Transverse colon (tissue), 4 donors: ENCODE measurements around the gene EXT2. TPM values are rescaled to one million over a fixed set of nuclear protein-coding genes. Genes with fewer than 3 reads are reported as not detected.

Experiments
- DNase-seq: peaks from one replicate; pipeline ENCODE4 v3.0.0-alpha.2; 2019
- H3K27ac ChIP-seq, 4 donors: fragments of 200-600 bp; sonication (generic); 2 replicates each; pipeline ENCODE4 v1.5.1; 2016 to 2018; ENCODE audit warnings: inconsistent platforms in 4 of 4
- H3K27me3 ChIP-seq: fragments of 200-600 bp; sonication (generic); 2 replicates; pipeline ENCODE4 v1.5.1; 2017; ENCODE audit warnings: inconsistent platforms
- H3K36me3 ChIP-seq, 4 donors: fragments of 200-600 bp; sonication (generic); 2 replicates each; pipeline ENCODE4 v1.5.1; 2017 to 2019; ENCODE audit warnings: inconsistent platforms in 4 of 4
- H3K4me1 ChIP-seq, 4 donors: fragments of 200-600 bp; sonication (generic); 2 replicates each; pipeline ENCODE4 v1.5.1; 2017 to 2020; ENCODE audit warnings: inconsistent platforms in 4 of 4
- H3K4me3 ChIP-seq, 4 donors: fragments of 200-600 bp; sonication (generic); 1 replicate in 1 of 4; 2 replicates in 3 of 4; pipeline versions ENCODE4 v1.5.1 to v1.6.1; 2017 to 2019; ENCODE audit warnings: inconsistent platforms in 4 of 4
- H3K9me3 ChIP-seq, 2 donors: fragments of 200-600 bp; sonication (generic); 2 replicates each; pipeline ENCODE4 v1.5.1; 2017 to 2019; ENCODE audit warnings: inconsistent platforms in 2 of 2
- EP300 ChIP-seq: sonication (generic); formaldehyde crosslinking; IDR thresholded peaks from one replicate; pipeline ENCODE4 v1.6.1; 2017; ENCODE audit warnings: antibody characterized with exemption, low read depth
- POLR2A ChIP-seq: fragments of 450-650 bp; IDR thresholded peaks from one replicate; pipeline ENCODE4 v1.6.1; 2016; ENCODE audit warnings: antibody characterized with exemption, mild to moderate bottlenecking, moderate library complexity
- POLR2AphosphoS5 ChIP-seq, 3 donors: sonication (generic); formaldehyde crosslinking; IDR thresholded peaks; one replicate each; pipeline ENCODE4 v1.6.1; 2016; ENCODE audit warnings: antibody characterized with exemption in 3 of 3
- WGBS, 2 donors: methylation state at CpG; one replicate each; pipeline ENCODE4 v1.1.5; 2018; ENCODE audit warnings: low coverage in 1 of 2; 5-methylcytosine and 5-hydroxymethylcytosine counted together
- in situ Hi-C, 4 donors: fragments of 200-750 bp; cut with MboI; loops; one replicate each; pipeline versions ENCODE4 v1.15.0 to v1.15.1; 2017; ENCODE audit warnings: low sequenced_read_pairs in 3 of 4, low pct_ligation_motif_present in 1 of 4, low pct_unique_long_range_greater_than_20kb in 1 of 4
- intact Hi-C: fragments of 100-400 bp; cut with DNase I; formaldehyde crosslinking; loops from one replicate; pipeline ENCODE4 v1.15.1; 2023; ENCODE audit warnings: low total_unique reads
- total RNA-seq, 4 donors: library from RNA; depleted of rRNA; stranded (reverse); fragments of >200 nt; gene quantifications; one replicate each; pipeline ENCODE4 v1.1.0, GENCODE V29; 2016
- TF ChIP-seq, protein P1 (sequence below), 5 experiments: fragments of 200-600 bp in 3 of 5; fragments of 450-650 bp in 2 of 5; sonication (generic) in 3 of 5; IDR thresholded peaks; 1 replicate in 2 of 5; 2 replicates in 3 of 5; pipeline ENCODE4 v1.5.1; 2016 to 2017; ENCODE audit warnings: antibody characterized with exemption in 5 of 5, inconsistent platforms in 3 of 5, mild to moderate bottlenecking in 2 of 5, moderate library complexity in 1 of 5

EXT2 gene
- total RNA-seq, 4 donors from 2014 or later: 32.2 to 82.9 (median 59.6) TPM

DNA sequence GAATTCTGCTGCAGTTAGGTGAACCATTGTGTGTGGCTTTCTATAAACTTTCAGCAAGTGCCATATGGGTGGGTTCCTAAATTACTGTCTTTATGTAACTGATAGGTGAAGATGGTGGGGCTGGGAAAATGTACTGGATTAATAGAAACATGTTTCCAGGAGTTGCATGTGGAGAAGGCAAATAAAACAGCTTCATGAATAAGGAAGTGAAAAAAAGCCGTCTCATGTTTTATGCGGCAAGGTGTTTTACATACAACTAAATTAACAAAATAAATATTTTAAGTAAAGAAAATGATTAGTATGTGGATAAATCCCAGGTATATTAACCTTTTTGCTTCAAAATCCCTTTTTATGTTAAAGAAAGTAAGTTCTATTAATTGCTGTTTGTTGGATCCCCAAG, 67.2 kb downstream of the EXT2 start:
- H3K4me1 ChIP-seq: peaks cover 0 to 14% (median 0%) of the 10 kb centered on the region in 4 donors
- H3K27me3 ChIP-seq: no peaks in the 10 kb centered on the region
- H3K9me3 ChIP-seq: no peaks in the 10 kb centered on the region
- H3K27ac ChIP-seq: no peak overlapping the region
- TF ChIP-seq, protein P1, sequence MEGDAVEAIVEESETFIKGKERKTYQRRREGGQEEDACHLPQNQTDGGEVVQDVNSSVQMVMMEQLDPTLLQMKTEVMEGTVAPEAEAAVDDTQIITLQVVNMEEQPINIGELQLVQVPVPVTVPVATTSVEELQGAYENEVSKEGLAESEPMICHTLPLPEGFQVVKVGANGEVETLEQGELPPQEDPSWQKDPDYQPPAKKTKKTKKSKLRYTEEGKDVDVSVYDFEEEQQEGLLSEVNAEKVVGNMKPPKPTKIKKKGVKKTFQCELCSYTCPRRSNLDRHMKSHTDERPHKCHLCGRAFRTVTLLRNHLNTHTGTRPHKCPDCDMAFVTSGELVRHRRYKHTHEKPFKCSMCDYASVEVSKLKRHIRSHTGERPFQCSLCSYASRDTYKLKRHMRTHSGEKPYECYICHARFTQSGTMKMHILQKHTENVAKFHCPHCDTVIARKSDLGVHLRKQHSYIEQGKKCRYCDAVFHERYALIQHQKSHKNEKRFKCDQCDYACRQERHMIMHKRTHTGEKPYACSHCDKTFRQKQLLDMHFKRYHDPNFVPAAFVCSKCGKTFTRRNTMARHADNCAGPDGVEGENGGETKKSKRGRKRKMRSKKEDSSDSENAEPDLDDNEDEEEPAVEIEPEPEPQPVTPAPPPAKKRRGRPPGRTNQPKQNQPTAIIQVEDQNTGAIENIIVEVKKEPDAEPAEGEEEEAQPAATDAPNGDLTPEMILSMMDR (IDR thresholded peaks at IDR 0.05): no peak
- TF ChIP-seq EP300 (no peak), POLR2A (no peak), POLR2AphosphoS5 (IDR thresholded peaks at IDR 0.05) (no peak)
- in situ Hi-C loops (no loop called here), intact Hi-C loops (no loop called here)
- H3K4me3 ChIP-seq: no peak overlapping the region
- 86 to 93% methylated on average over 2 of the region's 2 CpGs for WGBS, 2 donors
- DNase-seq: no peak
- no peaks in the 10 kb centered on the region for H3K36me3 ChIP-seq

DNA sequence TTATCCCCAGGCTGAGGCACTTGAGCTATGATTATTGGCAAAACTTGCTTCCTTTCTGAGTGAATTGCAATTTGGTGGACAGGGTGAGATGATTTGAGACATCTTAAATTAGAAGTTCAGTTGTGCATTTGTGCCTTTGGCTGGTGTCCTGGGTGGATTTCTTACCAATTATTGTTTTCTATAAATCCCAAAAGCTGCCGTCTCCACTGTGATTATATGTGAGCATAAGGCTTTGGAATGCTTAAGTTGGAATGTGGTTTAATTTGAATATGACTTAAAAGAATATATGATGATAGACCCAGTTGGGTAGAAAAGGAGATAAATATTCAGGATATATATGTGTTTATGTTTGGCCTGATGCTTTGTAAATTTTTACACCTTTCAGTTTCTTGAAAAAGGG, 70.0 kb downstream of the EXT2 start:
- peaks cover 0 to 14% (median 0%) of the 10 kb centered on the region in 4 donors for H3K4me1 ChIP-seq
- TF ChIP-seq, protein P1 (IDR thresholded peaks at IDR 0.05): no peak
- TF ChIP-seq POLR2AphosphoS5 (IDR thresholded peaks at IDR 0.05): no peak
- TF ChIP-seq EP300: no peak
- TF ChIP-seq POLR2A: no peak
- H3K27ac ChIP-seq: no peak overlapping the region
- H3K36me3 ChIP-seq: no peaks in the 10 kb centered on the region
- no peak overlapping the region for H3K4me3 ChIP-seq
- H3K9me3 ChIP-seq: no peaks in the 10 kb centered on the region
- 89 to 100% methylated on average over 1 of the region's 1 CpG for WGBS, 2 donors
- in situ Hi-C loops: no loop called here
- DNase-seq: no peak
- intact Hi-C loops: no loop called here
- no peaks in the 10 kb centered on the region for H3K27me3 ChIP-seq

DNA sequence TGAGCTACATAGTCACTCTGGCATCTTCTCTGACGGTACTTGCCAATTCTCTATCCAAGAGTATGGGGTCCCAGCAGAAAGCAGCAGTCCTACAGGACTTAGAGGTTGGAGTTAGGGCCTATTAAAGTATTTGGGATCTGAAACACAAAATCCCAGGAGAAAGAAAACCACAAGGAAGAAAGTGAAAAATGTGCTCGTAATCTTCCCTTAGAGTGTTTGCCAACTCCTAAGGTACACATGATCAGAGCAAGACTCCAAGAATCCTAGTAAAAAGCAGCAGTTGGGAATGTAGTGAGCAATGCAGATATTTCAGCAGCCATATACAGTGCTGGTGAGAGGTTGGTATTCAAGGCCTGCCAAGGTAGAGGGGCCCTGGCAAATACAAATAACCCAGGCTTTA, 71.6 kb downstream of the EXT2 start:
- TF ChIP-seq POLR2A: no peak
- no peak for TF ChIP-seq EP300
- no peak for TF ChIP-seq POLR2AphosphoS5 (IDR thresholded peaks at IDR 0.05)
- TF ChIP-seq, protein P1 (IDR thresholded peaks at IDR 0.05): no peak
- Histone ChIP-seq H3K4me1 (peaks cover 0 to 14% (median 0%) of the 10 kb centered on the region in 4 donors), H3K27ac (no peak overlapping the region), H3K36me3 (no peaks in the 10 kb centered on the region), H3K9me3 (no peaks in the 10 kb centered on the region), H3K4me3 (no peak overlapping the region), H3K27me3 (no peaks in the 10 kb centered on the region)
- in situ Hi-C loops (no loop called here), intact Hi-C loops (no loop called here)
- 13 to 67% methylated on average over 1 to 2 of the region's 2 CpGs for WGBS, 2 donors
- DNase-seq: no peak

DNA sequence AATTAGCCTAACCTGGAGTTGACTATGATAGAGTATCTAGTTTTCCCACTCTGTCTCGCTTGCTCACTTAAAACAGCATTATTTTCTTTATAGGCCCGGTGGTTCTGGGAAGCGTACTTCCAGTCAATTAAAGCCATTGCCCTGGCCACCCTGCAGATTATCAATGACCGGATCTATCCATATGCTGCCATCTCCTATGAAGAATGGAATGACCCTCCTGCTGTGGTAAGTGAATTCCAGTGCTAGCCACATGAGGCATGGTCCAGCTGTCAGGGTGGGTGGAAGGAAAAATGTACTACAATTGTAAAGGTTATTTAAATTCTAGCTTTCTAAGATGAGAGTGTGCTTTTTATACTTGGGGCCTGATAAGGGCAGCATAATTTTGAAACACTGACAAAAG, 76.0 kb downstream of the EXT2 start:
- DNase-seq: no peak
- TF ChIP-seq POLR2AphosphoS5 (IDR thresholded peaks at IDR 0.05): no peak
- TF ChIP-seq, protein P1 (IDR thresholded peaks at IDR 0.05): no peak
- no peak for TF ChIP-seq POLR2A
- Histone ChIP-seq H3K4me1 (peaks cover 0 to 9% (median 0%) of the 10 kb centered on the region in 4 donors), H3K9me3 (no peaks in the 10 kb centered on the region), H3K27me3 (no peaks in the 10 kb centered on the region), H3K4me3 (no peak overlapping the region), H3K36me3 (no peaks in the 10 kb centered on the region), H3K27ac (no peak overlapping the region)
- 94 to 96% methylated on average over 4 of the region's 4 CpGs for WGBS, 2 donors
- in situ Hi-C loops: no loop called here
- intact Hi-C loops: no loop called here
